Panc1 (cell line): ENCODE data around the gene DIAPH3.

Experiments used
- CTCF ChIP-seq: fragments of 450-650 bp; IDR thresholded peaks from 2 replicates; pipeline ENCODE4 v1.5.1; 2017; ENCODE audit warnings: mild to moderate bottlenecking
- POLR2AphosphoS5 ChIP-seq: IDR thresholded peaks from 2 replicates; pipeline ENCODE4 v1.6.1; 2012; ENCODE audit warnings: mild to moderate bottlenecking, low read depth, low read length, moderate library complexity

DNA sequence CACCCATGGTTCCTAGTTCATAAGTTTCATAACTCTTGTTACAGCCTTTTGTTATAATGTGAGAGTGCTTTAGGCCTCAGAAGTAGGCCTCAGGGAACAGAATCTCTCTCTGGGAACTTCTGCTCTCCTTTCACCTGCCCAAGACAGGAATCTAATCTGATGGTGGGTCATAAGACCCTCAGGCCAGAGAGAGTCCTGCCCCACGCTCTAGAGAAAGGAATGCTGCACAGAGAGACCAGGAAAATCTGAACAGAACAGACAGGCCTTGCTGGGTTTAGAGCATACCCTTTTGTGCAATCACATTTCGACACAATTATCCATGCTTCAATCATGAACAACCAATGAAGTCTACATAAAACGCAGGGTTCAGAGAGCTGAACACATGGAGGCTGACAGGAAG, 3.4 kb upstream of the DIAPH3 start:
- no peak for TF ChIP-seq CTCF
- TF ChIP-seq POLR2AphosphoS5: no peak
